Fibroblast of skin of left quadriceps (primary cell): Measurements from ENCODE around the gene CAMTA1.
"Not testable (repeated sequence)": the region's sequence is repeated elsewhere in the genome, so short reads cannot be mapped to it uniquely, and the experiment has no call there.

Experiments
- DNase-seq, 2 experiments: peaks; one replicate each; pipeline ENCODE4 v3.0.0-alpha.2; 2013; ENCODE audit warnings: low read depth in 2 of 2

CAMTA1 gene

DNA sequence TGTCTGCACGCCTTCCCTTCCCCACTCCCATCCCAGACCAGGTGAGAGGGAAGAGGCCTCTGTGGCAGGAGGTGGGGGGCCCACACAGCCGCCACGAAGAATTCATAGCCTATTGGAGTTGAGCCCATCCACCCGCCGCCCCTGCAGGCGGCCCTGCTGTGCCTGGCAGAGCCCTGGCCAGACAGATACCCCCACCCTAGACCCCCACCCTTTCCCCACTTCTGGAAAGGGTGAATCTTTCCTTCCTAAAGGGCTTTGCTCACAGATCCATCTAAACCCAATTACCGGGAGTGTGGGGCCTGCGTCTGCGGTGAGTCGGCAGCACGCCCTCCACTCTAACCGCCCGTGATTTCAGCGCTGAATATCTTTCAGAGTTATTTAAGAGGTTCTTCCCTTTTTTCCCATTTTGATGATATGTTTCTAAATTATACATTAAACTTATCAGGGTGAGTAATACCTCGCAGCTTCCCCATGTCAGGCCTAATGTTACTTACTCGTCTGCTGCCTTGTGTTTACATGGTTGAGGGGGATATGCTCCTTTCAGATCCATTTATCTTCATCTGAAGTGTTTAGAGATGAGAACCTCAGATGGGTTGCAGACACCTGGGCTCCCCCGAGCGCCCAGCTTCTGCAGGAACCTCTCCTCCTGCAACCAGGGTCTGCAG lies 802.0 kb downstream of the CAMTA1 start:
- DNase-seq: no peak

DNA sequence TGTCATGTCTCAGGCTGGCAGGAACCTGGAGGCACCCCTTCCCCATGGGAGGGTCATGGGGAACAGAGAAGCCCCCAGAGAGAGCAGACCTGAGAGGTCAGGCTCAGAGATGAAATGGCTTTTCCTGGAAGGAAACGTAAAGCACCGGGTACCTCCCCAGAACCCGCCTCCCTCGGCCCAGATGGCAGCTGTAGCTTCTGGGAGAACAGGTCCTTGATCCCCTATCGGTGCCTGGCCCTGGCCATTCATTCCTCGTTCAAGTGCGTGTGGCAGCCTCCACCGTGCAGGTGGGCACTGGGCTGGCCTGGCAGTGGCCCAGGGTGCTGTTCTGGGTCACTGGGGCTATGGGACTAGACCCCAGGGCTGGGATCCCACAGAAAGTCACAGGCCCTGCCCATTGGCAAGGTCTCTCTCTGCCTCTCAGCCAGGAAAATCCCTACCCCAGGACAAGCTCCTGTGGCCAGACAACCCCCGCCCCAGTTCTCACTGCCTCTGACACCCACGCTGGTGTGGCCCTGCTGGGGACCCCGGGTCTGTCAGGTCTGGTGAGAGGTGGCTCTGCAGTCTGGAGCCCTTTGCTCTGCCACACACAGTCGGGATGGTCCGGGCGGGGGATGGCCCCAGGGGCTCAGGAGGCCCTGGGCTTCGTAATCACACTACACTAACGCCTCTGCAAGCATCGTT lies 802.7 kb downstream of the CAMTA1 start:
- DNase-seq: no peak

DNA sequence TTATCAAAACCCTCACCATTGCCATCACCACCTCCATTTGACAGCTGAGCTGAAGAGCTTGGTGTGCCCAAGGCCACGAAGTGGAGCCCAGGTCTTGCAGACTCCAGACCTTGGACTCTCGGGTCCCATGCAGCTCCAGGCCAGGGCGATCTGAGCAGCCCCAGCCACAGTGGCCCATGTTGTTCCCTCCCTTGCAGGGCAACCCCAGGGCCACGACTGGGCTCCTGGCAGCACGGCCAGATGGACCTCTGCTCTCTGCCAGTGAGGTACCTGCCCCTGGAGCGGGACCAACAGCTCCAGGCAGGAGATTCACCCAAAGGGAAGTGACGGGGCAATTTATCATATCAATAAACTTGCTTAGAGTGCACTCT lies 803.2 kb downstream of the CAMTA1 start:
- DNase-seq: no peak

DNA sequence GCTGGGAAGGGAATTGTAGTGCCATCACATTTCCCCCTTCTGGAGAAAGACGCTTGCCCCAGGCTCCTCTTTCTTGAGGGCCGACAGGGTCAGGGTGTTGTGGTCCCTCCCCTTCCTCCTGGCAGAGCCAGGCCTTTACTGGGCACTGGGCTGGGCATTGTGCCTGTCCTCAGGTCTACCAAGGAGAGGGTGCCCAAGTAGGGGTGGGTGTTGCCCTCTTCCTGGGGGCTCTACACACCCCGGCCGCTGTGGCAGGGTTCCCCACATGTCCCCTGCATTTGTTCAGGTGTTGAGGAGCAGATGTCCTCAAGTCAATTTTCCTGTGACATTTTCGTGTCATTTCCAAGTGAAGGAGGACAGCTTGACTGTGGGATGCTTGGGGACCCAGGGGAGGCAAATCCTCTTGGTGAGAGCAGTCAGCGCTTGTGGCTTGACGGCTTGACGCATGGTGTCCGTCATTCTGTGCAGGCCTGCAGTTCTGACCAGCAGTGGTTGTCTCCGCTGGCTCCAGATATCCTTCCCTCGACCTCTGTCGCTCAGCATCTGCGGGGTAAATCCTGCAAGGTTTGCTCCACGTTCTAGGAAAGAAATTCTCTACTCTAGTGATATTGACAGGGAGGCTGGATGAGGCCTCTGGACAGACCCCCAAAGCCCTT lies 804.0 kb downstream of the CAMTA1 start:
- DNase-seq: no peak

DNA sequence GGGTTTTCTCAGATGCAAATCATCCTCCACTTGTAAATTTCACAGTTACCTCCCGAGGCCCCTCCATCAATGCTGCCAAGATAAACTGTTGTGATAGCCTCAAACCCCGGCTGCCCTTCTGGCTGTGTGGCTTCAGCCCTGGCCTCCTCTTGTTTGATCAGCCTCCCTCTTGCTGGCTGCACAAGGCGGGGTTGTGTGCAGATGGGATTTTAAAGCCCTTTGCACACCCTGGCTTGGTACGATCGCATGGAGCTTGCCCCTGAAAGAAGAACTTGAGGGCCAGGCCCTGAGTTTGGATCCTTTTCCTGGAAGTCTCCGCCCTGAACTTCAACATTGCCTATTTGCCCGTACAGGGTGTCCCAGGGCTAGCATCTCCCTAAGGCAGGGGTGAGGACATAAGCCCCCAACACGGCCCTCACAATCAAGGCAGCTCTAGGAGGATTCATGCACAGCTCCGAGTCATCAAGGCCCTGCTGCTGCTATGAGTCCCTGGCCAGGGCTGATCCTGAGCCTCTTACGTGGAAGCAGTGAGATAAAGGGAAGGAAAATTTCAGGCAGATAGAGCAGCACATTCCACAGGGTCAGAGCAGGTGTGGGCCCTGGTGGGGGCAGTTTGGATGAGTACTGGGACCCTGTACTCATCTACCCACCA lies 804.6 kb downstream of the CAMTA1 start:
- no peak for DNase-seq

DNA sequence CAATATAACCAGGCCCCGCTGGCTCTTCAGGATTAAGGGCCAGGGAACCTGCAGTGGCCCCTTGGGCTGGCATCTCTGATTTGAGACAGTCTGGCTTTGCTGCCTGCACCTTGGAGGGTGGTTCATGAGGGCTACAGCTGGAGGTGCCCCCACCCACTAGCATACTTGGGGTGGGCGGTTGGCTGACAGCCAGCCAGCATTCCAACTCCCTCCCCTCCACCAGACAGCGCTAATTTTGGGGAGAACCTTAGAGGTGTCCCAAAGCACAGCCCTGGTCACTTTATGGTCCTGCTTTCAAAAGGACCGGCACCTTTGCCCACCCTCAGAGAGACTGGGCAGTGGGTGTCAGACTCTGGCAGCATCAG lies 805.2 kb downstream of the CAMTA1 start:
- no peak for DNase-seq

DNA sequence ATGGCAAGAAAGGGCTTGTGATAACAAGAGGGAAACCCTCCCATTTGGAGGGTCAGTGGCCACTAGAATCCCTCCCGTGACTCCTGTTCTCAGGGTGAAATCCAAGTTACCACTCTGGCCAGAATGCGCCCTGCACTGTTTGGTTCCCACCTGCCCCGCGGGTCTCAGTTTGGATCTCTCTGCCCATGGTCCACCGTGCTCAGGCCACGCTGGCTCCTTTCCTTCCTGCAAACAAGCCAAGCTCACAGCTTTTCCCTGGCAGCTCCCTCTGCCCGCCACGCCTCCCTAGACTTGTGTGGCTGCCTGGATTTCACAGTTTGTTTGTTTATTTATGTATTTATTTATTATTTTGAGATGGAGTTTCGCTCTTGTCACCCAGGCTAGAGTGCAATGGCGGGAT lies 806.3 kb downstream of the CAMTA1 start:
- DNase-seq: no peak

DNA sequence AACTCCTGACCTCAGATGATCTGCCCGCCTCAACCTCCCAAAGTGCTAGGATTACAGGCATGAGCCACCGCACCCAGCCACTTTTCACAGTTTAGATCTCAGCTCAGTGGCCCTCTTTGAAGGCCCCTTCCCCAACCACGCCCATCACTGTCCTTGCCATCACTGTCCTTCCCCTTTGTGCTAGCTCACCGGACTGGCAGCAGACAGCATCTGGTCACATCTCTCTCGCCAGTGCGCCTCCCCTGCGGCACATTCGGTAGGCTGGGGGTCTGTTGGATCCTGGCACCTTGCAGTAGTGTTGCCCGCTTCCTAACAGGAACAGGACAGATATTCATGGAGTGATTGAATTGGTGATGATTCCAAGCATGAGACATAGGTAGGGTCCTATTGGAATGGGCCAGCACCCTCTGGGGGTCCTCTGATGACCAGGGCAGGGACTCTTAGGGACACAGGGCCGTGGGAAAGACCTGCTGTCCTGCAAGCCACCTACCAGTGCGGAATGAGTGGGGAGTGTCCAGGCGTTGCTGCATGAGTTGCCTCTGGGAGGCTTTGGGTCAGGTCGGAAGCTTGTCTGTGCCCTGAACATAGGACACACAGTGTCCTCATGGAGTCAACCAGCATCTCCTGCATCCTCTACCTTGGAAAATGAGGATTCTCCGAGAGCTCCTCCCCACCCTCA lies 807.0 kb downstream of the CAMTA1 start:
- no peak for DNase-seq

DNA sequence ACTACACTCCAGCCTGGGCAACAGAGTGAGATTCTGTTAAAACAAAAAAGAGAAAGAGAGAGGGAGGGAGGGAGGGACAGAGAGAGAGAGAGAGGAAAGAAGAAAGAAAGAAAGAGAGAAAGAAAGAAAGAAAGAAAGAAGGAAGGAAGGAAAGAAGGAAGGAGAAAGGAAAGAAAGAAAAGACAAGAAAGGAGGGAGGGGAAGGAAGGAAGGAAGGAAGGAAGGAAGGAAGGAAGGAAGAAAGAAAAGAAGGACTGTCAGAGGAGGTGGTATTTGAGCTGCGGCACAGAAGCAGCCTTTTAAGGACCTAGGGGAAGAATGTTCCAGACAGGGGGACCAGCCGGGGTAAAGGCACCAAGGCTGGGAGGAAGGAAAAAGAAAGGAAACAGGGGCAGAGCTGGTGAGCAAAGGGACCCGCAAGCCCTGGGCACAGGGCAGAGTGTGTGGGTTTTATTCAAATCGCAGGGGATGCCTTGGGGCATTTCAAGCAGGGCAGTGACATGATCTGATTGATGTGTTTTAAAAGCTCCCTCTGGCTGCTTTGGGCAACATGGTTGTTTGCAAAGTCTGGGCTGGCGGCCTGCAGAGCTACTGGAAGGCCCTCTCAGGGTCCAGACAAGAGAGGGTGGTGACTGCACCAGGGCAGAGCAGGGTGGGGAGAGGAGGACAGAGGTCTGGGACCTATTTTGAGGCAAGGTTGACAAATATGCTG lies 808.9 kb downstream of the CAMTA1 start:
- DNase-seq: no peak

DNA sequence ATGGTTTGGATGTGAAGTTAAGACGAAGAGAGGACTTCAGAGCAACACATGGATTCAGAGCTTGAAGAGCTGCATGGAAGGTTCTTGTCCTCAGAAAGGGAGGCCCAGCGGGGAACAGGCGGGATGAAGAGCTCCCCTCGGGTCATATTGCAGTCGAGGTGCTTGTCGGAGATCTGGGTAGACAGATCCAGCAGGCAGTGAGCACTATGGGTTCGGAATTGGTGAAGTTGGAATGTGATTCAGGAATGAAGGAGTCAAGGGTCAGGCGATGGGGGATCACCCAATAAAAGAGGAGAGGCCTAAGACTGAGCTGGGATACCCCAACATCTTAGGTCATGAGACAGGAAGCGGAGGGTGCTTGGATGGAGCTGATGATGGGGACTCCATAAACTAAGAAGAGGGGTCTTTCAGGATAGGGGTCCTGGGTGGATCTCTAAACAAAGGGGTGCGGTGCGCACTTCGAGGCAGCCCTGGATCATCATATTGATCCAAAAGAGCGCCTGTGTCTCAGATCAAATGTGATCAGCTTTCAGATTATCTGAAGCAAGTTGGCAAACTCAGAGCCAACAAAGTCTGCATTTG lies 809.6 kb downstream of the CAMTA1 start:
- DNase-seq: no peak

DNA sequence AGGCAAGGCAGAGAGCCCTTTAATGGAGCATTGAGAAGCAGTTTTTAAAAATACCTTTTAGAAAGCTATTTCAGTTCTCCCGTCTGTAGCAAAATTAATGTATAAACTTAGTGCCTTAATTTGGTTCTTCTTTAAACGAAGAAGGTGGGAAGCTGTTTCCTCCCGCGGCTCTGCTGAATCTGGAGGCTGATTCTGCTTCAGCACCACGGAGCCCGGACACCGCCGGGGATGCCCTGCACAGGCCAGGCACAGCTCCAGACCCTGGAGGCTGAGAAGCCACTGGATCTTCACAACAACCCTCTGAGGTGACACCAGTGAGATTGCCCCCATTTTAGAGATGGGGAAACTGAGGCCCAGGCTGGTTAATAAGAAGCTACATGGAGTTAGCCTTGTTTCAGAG lies 810.1 kb downstream of the CAMTA1 start:
- no peak for DNase-seq

DNA sequence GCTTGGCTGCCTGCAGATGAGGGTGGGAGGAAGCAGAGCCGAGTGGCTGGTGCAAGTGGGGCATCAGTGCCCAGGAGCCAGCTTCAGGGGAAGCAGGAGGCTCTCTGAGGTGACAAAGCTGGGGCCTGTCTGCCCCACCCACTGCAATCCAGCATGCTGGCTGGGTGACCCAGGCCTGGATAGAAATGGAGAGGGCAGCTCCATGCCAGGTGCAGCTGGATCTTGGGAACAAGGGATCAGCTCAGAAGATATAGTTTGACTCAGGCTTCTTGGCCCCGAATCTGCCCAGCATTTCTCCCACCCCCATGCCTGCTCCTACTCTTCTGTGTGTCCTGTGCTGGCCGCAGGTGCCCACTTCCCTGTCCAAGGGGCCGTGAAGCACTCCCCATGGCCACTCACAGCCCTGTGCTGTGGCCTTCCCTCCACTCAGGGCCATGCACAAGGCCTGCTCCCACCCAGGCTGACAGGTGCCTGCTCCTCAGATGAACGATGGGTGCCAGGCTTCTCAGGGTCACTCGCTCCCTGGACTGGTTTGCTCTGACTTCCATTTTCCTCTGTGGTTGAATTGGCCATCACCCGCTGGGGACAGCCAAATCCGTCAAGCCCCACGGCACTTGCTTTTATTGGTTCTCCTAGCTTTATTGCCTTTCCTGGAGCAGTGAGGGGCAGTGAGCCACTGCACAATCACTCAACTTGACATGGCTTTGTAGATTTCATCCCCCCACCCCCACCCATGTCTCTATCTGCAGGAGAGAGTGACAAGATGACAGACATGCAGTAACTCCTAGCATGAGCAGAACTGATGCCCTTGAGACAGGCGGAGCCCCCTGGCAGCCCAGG lies 811.1 kb downstream of the CAMTA1 start:
- no peak for DNase-seq

DNA sequence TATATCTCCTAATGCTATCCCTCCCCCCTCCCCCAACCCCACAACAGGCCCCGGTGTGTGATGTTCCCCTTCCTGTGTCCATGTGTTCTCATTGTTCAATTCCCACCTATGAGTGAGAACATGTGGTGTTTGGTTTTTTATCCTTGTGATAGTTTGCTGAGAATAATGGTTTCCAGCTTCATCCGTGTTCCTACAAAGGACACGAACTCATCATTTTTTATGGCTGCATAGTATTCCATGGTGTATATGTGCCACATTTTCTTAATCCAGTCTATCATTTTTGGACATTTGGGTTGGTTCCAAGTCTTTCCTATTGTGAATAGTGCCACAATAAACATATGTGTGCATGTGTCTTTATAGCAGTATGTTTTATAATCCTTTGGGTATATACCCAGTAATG lies 812.8 kb downstream of the CAMTA1 start:
- not testable (repeated sequence) for DNase-seq

DNA sequence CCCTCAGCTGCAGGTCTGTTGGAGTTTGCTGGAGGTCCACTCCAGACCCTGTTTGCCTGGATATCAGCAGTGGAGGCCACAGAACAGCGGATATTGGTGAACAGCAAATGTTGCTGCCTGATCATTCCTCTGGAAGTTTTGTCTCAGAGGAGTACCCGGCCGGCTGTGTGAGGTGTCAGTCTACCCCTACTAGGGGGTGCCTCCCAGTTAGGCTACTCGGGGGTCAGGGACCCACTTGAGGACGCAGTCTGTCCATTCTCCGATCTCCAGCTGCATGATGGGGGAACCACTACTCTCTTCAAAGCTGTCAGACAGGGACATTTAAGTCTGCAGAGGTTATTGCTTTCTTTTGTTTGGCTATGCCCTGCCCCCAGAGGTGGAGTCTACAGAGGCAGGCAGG lies 819.7 kb downstream of the CAMTA1 start:
- not testable (repeated sequence) for DNase-seq

DNA sequence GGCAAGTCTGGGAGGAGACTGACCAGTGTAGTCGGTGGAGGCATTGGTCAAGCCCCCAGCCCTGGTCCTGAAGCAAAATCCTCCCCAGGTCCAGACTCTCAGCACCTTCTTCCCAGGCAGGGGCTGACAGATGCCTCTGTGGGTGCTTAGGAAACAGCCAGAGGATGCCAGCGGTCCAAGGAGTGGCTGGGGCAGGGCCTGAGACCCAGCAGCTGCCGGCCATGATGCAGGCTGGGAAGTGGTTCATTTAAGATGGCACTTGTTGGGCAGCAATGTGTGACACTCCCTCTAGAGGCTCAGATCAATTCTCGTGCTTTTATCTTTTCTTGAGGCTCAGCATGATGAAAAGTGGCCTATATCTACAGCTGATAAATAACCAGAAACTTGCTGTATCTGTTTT lies 820.8 kb downstream of the CAMTA1 start:
- DNase-seq: no peak

DNA sequence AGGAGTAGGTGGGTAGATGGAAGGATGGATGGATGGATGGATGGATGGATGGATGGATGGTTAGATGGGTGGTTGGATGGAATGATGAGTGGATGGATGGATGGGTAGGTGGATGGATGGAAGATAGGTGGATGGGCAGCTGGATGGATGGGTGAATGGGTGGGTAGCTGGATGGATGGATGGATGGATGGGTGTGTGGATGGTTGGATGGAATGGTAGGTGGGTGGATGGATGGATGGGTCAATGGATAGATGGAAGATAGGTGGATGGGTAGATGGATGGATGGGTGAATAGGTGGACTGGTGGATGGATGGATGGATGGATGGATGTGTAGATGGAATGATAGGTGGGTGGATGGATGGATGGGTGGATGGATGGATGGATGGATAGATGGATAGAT lies 821.8 kb downstream of the CAMTA1 start:
- no peak for DNase-seq

DNA sequence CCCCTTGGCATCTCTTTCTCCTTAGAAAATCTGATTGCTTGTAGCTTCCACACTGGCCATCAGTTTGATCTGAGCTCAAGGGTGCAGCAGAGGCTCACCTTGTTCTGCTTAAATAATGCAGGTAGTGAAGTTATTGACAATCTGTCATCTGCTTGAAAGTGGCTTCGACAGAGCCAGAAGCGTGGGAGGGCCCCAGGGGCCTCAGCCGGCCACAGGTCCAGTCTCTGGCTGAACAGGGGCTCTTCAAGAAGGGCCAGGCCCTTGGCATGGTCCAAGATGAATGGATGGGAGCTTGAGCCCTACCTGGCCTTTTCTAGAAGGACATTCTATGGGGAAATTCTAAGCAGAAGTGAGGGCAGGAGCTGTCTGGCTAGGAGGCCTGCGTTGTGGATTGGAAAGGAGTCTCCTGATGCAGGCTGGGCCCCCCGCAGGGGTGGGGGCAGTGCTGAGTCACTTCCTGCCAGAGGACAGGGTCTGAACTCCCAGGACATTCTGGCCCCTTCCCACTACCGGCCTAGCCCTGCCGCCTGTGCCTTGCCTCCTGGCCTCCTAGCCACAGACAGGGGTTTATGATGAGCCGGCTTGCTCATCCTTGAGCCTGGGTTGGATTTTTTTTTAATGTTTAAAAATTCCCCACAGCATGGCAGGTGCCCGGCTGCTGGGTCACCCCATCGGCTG lies 823.5 kb downstream of the CAMTA1 start:
- no peak for DNase-seq

DNA sequence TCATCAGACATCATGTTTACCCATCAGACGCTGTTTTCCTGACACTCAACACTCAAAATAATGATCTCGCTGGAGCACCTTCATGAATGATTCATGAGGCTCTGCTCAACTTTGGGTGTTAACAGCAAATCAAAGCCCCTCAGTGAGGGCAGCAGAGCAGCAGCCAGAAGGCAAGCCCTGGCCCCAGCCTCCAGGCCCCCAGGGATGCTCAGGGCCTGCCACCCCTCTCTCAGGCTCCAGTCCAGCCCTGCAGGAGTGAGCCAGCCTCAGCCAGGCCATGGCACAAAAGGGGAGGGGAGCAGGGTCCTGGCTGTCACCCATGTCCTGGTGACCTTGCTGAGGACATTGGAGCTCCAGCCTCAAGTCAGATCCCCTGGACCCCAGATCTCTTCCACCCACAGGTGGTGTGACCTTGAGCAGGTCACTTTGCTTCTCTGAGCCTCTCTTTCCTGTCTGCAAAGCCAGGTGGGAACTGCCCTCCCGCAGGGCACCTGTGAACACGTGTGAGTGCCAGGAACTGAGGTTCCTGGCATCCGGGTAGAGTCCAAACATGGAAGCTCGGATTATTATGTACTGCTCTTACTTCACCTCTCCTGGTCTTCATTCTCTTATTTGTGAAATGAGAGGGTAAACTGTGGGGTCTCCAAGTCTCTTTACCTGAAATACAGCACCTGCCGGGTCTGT lies 824.2 kb downstream of the CAMTA1 start:
- no peak for DNase-seq

DNA sequence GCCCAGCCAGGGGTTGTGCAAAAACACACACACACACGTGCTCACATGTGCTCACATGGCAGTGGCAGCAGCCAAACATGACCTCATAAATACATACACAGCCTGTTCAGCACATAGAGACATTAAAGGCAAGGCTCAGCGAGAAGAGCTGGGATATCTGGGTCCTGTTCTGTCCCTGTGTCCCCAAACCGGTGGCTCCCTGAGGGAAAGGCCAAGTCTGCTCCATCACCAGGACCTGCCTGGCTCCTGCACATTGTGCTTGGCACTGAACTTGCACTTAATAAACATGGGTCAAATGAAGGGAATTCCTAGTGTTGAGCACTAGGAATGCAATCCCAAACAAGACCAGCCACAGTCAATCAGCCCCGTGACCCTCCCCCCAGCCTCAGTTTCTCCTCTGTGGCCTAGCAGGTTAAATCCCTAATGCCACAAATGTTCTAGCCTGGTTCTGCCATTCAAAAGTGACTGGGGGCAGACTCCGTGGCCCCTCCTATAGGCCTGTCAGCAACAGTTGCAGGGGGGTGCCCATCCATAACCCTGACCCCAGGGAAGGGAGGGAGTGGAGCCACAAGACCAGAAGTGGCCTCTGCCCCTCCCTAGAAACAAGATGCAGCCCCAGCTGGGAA lies 825.0 kb downstream of the CAMTA1 start:
- no peak for DNase-seq
